Stimulated activated CD8-positive, alpha-beta memory T cell treated with anti-CD3 and anti-CD28 coated beads, Interleukin-2, amount 100 ng/mL, for 48 hours (primary cell): Measurements from ENCODE around the gene HOATZ.

Experiments used
- DNase-seq, 2 donors: peaks; one replicate each; pipeline ENCODE4 v3.0.0-alpha.2; 2020; ENCODE audit warnings: low read depth in 2 of 2

HOATZ gene

GRCh38 chr11:111514216-111515031, at the start of gene HOATZ:
Gene HOATZ (plus strand): TSS chr11:111514778. CDS start chr11:111514785, 7 bp downstream.
- DNase-seq, result no peak

GRCh38 chr11:111465400-111465799, 49.2 kb upstream of the HOATZ start:
- DNase-seq, result no peak

- DNase-seq, result no peak
Measured at GRCh38 chr11:111466615-111467014, 48.0 kb upstream of the HOATZ start.

- no peak for DNase-seq
Measured at GRCh38 chr11:111469200-111469599, 45.4 kb upstream of the HOATZ start.

DNA sequence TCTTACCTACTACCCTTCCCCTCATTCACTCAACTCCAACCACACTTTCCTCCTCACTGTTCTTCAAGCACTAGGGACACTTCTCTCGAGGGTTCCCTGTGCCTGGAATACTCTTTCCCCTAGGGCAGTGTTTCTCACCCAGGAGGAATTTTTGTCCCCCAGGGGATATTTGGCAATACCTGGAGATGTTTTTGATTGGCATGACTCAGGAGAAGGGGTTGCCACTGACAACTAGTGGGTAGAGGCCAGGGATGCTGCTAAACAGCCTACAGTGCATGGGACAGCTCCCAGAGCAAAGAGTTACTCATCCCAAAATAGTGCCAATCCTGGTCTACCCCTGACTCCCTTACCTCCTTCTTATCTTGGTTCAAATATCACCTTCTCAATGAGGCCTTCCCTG, 42.4 kb upstream of the HOATZ start:
- no peak for DNase-seq

- no peak for DNase-seq
Measured at GRCh38 chr11:111474432-111474831, 40.1 kb upstream of the HOATZ start.

DNA sequence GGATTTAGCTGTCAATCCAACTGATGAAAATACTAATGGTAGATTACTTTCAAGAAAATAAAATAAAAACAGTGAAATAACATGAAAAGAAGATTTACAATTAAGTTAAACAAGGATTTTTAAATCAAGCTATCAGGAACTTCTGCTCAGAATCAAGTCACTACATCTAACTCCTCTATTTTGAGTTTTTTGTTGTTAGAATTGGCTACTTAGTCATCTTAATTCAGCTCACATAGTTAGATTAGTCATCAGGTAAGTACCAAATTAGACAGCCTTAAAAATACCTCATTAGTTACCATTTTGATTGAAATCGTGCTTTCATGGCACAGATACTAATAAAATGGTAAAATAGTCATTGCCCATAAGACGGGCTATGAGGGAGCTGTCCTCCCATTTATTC, 38.2 kb upstream of the HOATZ start:
- no peak for DNase-seq

- no peak for DNase-seq
Measured at GRCh38 chr11:111476956-111477355, 37.6 kb upstream of the HOATZ start.

GRCh38 chr11:111477898-111478297, 36.7 kb upstream of the HOATZ start:
- DNase-seq, result no peak

DNA sequence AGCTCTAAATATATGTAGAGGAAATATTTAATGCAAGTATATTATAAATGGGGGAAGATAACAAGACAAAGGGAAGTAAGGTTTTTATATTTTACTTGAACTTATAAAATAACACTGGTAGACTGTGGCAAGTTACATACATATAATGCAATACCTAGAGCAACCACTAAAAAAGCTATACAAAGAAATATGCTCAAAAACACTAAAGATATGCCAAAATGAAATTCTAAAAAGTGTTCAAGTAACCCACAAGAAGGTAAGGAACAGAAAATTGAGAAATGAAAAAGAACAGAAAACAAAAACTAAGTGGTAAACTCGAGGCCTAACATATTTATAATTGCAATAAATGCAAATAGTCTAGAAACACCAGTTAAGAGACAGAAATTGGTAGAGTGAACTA, 34.9 kb upstream of the HOATZ start:
- no peak for DNase-seq

DNA sequence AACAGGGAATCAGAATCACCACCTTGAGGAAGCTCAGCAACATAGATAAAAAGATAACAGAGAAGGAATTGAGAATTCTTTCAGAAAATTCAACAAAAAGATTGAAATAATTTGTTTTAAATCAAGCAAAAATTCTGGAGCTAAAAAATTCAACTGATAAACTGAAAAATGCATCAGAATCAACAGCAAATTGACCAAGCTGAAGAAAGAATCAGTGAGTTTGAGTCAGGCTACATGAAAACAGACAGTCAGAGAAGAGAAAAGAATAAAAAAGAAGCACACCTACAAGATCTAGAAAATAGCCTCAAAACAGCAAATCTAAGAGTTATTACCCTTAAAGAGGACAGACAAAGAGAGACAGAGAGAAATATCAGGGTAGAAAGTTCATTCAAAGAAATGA, 31.1 kb upstream of the HOATZ start:
- no peak for DNase-seq

DNA sequence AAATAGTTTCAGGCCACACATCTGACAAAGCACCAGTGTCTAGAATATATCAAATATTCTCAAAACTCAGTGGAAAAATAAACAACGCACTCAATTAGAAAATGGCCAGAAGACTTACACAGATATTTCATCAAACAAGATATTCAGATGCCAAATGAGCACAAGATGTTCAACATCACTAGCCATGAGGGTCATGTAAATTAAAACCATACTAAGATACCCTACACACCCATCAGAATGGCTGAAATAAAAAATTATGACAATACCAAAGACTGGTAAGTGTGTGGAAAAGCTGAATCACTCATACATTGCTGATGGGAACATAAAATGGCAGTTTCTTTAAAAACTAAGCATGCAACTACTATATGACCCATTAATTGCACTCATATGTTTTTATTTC, 24.1 kb upstream of the HOATZ start:
- no peak for DNase-seq

- no peak for DNase-seq
Measured at GRCh38 chr11:111494040-111494439, 20.5 kb upstream of the HOATZ start.

DNA sequence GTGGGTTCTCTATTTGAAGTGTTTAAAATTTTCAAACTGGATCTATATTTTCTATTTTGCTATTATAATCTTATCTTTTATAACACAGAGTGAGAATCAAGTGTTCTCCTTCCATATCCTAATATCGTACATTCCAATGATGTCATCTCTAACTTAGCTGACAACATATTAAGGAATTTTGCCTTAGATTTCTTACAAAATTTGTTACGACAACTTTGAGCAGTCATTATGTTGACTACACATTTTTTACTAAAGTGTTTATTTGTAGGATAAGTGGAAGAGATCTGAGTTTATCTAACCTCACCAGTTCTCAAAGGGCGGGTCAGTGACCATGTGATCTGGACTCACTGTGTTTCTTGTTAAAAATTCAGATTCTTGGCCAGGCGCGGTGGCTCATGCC, 15.1 kb upstream of the HOATZ start:
- DNase-seq, result no peak

DNA sequence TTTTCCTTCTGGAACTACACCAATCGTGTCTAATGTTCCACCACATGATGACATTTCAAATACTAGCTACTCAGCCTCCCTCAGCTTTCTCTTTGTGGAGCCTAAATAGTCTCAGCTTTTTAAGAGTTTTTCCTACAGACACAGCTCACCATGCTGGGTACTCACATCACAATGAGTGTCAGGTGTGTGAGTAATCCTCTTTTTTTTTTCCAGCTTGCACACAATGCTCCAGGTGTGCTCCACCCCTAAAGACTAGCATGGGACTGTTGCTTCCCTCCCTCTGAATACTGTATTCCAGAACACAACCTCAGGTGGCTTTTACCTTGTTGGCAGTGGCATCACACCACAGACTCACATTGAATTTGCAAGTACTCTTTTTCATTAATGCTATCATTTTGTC, 14.1 kb upstream of the HOATZ start:
- no peak for DNase-seq

DNA sequence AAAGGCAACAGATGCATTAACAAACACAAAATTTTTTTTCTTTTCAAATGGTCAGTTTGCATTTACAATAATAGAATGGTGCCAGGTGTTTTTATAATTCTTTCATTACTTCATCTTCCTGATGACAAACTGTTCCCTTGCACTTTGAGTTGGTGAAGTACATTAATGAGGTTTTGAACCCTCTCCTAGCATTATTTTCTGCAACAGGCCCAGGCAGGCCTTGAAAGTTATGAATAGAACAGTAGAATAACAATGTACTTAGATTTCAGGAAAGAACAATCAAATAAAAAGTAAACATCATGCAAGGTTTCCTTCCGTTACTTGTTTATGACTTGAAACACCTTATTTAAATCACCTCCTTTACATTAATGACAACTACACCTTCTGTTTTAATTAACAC, 12.0 kb upstream of the HOATZ start:
- DNase-seq, result no peak

GRCh38 chr11:111510311-111510710, 4.3 kb upstream of the HOATZ start:
- no peak for DNase-seq

- DNase-seq, result peak in 1 of 2 donors; percentile 10
Measured at GRCh38 chr11:111512296-111513239, 2.0 kb upstream of the HOATZ start, which contains the start of gene BTG4. Gene BTG4 (minus strand): TSS chr11:111512386. CDS start chr11:111498776, 13,610 bp downstream.

- no peak for DNase-seq
Measured at GRCh38 chr11:111513240-111513605, 1.4 kb upstream of the HOATZ start.

DNA sequence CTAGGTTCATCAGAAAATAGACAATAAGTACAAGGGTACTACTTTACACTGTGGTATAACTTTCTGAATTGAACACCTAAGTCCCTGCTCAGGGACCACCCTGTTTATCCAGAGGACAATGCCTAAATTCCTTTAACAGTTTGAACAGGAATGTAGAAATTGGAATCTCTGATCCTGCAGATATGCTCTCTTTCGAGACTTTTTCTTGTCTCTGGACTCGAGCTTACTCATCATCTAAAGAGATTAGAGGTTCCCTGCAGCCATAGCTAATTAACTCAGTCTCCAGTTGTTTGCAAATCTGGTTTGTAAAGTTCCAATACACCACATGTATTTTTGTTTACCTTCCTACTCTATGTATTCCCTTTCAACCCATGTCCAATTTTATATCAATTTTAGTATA, 1.0 kb downstream of the HOATZ start:
- DNase-seq, result no peak

- DNase-seq, result no peak
Measured at GRCh38 chr11:111518668-111519067, 4.1 kb downstream of the HOATZ start.

DNA sequence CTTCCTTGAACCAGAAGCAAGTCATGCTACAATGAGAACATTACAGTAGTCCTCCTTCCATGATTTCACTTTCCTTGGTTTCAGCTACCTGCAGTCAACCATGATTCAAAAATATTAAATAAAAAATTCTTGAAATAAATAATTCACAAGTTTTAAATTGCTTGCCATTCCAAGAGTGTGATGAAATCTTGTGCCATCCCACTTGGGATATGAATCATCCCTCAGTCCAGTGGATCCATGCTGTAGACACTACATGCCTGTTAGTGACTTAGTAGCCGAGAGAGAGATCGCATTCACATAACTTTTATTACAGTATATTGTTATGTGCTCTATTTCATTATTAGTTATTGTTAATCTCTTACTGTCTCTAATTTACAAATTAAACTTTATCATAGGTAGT, 6.0 kb downstream of the HOATZ start:
- DNase-seq, result no peak

GRCh38 chr11:111521135-111521534, 6.6 kb downstream of the HOATZ start:
- DNase-seq, result no peak
